HCT116 (cell line): ENCODE data around the gene BRSK2. TPM values are rescaled to one million over a fixed set of nuclear protein-coding genes. Genes with fewer than 3 reads are reported as not detected.

Experiments used
- ATAC-seq: fragments of 200-7000 bp; cut with Tn5 transposase; 2 replicates; pipeline ENCODE4 v1.9.1; 2020; ENCODE audit warnings: mild to moderate bottlenecking, moderate library complexity
- BruUV-seq: library from RNA; stranded (reverse); fragments of 400-500 nt; replicated peaks from 2 replicates; lab custom pipeline; 2021; lab: Mats Ljungman, UMichigan
- CTCF ChIA-PET: fragments of 300-600 bp; sonication (Branson Sonifier 250); formaldehyde crosslinking; loops from one replicate; lab custom pipeline; 2021; ENCODE audit warnings: antibody characterized with exemption; lab: Charles Lee
- POLR2A ChIA-PET: fragments of 300-600, 350-600 bp; sonication (Branson Sonifier 250); formaldehyde crosslinking; loops from one replicate; lab custom pipeline; 2021; ENCODE audit warnings: antibody characterized with exemption; lab: Charles Lee
- RAD21 ChIA-PET, 2 experiments: fragments of 300-600 bp; sonication (Branson Sonifier 250); formaldehyde crosslinking; loops; one replicate each; lab custom pipeline; 2023; ENCODE audit warnings: low total read pairs in 2 of 2; ENCODE audit not compliant: uncharacterized antibody in 2 of 2, unreplicated experiment in 2 of 2, low non-redundant PET in 1 of 2; lab: Charles Lee
- DNase-seq: peaks from one replicate; pipeline ENCODE4 v3.0.0-alpha.2; 2010; ENCODE audit warnings: low read depth, low spot score
- H2AFZ ChIP-seq: fragments of 200-600 bp; shearing (Covaris generic), sonication (generic); 2 replicates; pipeline ENCODE4 v1.6.1; 2017; ENCODE audit warnings: low read depth, mixed run types, mixed read lengths, antibody characterized with exemption, low read length; ENCODE audit not compliant: poor library complexity, severe bottlenecking
- H3K27ac ChIP-seq: 2 replicates; pipeline ENCODE4 v1.5.1; 2012; ENCODE audit warnings: low read depth, low read length
- H3K27me3 ChIP-seq: fragments of 200-600 bp; sonication (generic); 2 replicates; pipeline ENCODE4 v1.6.1; 2016; ENCODE audit warnings: mixed run types, low read length, mixed read lengths; ENCODE audit not compliant: insufficient read depth
- H3K36me3 ChIP-seq, 2 experiments: fragments of 200-500 bp in 1 of 2; fragments of 200-600 bp in 1 of 2; sonication (Bioruptor generic) in 1 of 2; sonication (generic) in 1 of 2; 2 replicates each; pipeline versions ENCODE4 v1.5.1 to v1.6.1; 2014 to 2016; ENCODE audit warnings: low read length in 2 of 2, inconsistent platforms in 1 of 2, mixed read lengths in 1 of 2, mixed run types in 1 of 2; ENCODE audit not compliant: insufficient read depth in 2 of 2, control insufficient read depth in 1 of 2
- H3K4me1 ChIP-seq, 2 experiments: fragments of 200-600 bp in 1 of 2; sonication (generic) in 1 of 2; 2 replicates each; pipeline versions ENCODE4 v1.5.1 to v1.6.1; 2012 to 2017; ENCODE audit warnings: low read length in 2 of 2, inconsistent platforms in 1 of 2, mild to moderate bottlenecking in 1 of 2, mixed read lengths in 1 of 2, mixed run types in 1 of 2, moderate library complexity in 1 of 2; ENCODE audit not compliant: insufficient read depth in 2 of 2, control insufficient read depth in 1 of 2
- H3K4me2 ChIP-seq: fragments of 200-600 bp; sonication (generic); 2 replicates; pipeline ENCODE4 v1.6.1; 2017; ENCODE audit warnings: mixed run types, low read length, mixed read lengths
- H3K4me3 ChIP-seq, 2 experiments: fragments of 200-600 bp in 1 of 2; sonication (generic) in 1 of 2; replicated peaks in 1 of 2; 2 replicates each; pipeline ENCODE4 v1.5.1; 2011 to 2016; ENCODE audit warnings: low read length in 2 of 2, control low read depth in 1 of 2, low read depth in 1 of 2, mild to moderate bottlenecking in 1 of 2, mixed read lengths in 1 of 2, mixed run types in 1 of 2
- H3K79me2 ChIP-seq: fragments of 200-600 bp; sonication (generic); 2 replicates; pipeline ENCODE4 v1.6.1; 2017; ENCODE audit warnings: mild to moderate bottlenecking, mixed run types, low read length, moderate library complexity, mixed read lengths; ENCODE audit not compliant: insufficient read depth
- H3K9ac ChIP-seq: fragments of 200-600 bp; sonication (generic); 2 replicates; pipeline ENCODE4 v1.6.1; 2016; ENCODE audit warnings: low read length, mixed read lengths
- H3K9me2 ChIP-seq: fragments of 200-600 bp; sonication (generic), shearing (Covaris generic); 2 replicates; pipeline ENCODE4 v1.6.1; 2017; ENCODE audit warnings: mixed run types, mild to moderate bottlenecking, moderate library complexity; ENCODE audit not compliant: insufficient read depth
- H3K9me3 ChIP-seq, 2 experiments: fragments of 200-500 bp in 1 of 2; fragments of 200-600 bp in 1 of 2; sonication (Bioruptor generic) in 1 of 2; sonication (generic) in 1 of 2; 2 replicates each; pipeline ENCODE4 v1.6.1; 2014 to 2017; ENCODE audit warnings: low read length in 2 of 2, mixed read lengths in 2 of 2, inconsistent platforms in 1 of 2, low read depth in 1 of 2, mild to moderate bottlenecking in 1 of 2, mixed run types in 1 of 2, moderate library complexity in 1 of 2; ENCODE audit not compliant: control insufficient read depth in 1 of 2, insufficient read depth in 1 of 2
- H4K20me1 ChIP-seq: fragments of 200-600 bp; sonication (generic), shearing (Covaris generic); 2 replicates; pipeline ENCODE4 v1.6.1; 2017; ENCODE audit warnings: mixed run types, mild to moderate bottlenecking, moderate library complexity; ENCODE audit not compliant: insufficient read depth
- CEBPB ChIP-seq: IDR thresholded peaks from 2 replicates; pipeline ENCODE4 v1.6.1; 2012; ENCODE audit warnings: low read depth
- EZH2 ChIP-seq: fragments of 200-600 bp; sonication (generic); IDR thresholded peaks from 2 replicates; pipeline ENCODE4 v1.6.1; 2017; ENCODE audit warnings: antibody characterized with exemption, mixed run types
- FOSL1 ChIP-seq: IDR thresholded peaks from 2 replicates; pipeline ENCODE4 v1.6.1; 2012; ENCODE audit warnings: low read depth
- POLR2A ChIP-seq: IDR thresholded peaks from 2 replicates; pipeline ENCODE4 v1.7.0; 2011; ENCODE audit warnings: borderline replicate concordance; ENCODE audit not compliant: insufficient read depth, insufficient read length; ENCODE audit errors: extremely low read depth
- POLR2AphosphoS5 ChIP-seq: IDR thresholded peaks from 2 replicates; pipeline ENCODE4 v1.6.1; 2011; ENCODE audit warnings: mild to moderate bottlenecking, low read depth, low read length, moderate library complexity
- TCF7L2 ChIP-seq: IDR thresholded peaks from 2 replicates; pipeline ENCODE4 v1.7.0; 2011; ENCODE audit warnings: borderline replicate concordance, inconsistent platforms; ENCODE audit not compliant: insufficient read depth, insufficient read length; ENCODE audit errors: extremely low read depth
- ZFX ChIP-seq: fragments of 450-650 bp; IDR thresholded peaks from 2 replicates; pipeline ENCODE4 v1.6.1; 2017
- ZNF274 ChIP-seq: fragments of 200-500 bp; sonication (Bioruptor generic); IDR thresholded peaks from 2 replicates; pipeline ENCODE4 v1.6.1; 2014; ENCODE audit warnings: mild to moderate bottlenecking, low read depth, low read length, inconsistent platforms
- intact Hi-C: fragments of 100-400 bp; cut with micrococcal nuclease; formaldehyde crosslinking; loops from 2 replicates; pipeline ENCODE4 v1.10.0; 2022
- total RNA-seq: library from RNA; stranded (reverse); gene quantifications from one replicate; pipeline ENCODE4 v1.2.1, GENCODE V29; 2021; ENCODE audit not compliant: unreplicated experiment
- TF ChIP-seq, protein P1 (sequence below): IDR thresholded peaks from 2 replicates; pipeline ENCODE4 v1.6.1; 2012
- TF ChIP-seq, protein P2 (sequence below): IDR thresholded peaks from 2 replicates; pipeline ENCODE4 v1.6.1; 2012
- TF ChIP-seq, protein P3 (sequence below), 3 experiments: fragments of 200-600 bp in 1 of 3; sonication (generic) in 1 of 3; IDR thresholded peaks in 2 of 3; conservative IDR thresholded peaks in 1 of 3; 2 replicates each; pipeline ENCODE4 v1.5.1; 2012 to 2017; ENCODE audit warnings: low read depth in 2 of 3, low read length in 2 of 3, antibody characterized with exemption in 1 of 3, borderline replicate concordance in 1 of 3, control low read depth in 1 of 3, mild to moderate bottlenecking in 1 of 3, mixed read lengths in 1 of 3, mixed run types in 1 of 3, moderate library complexity in 1 of 3; ENCODE audit not compliant: insufficient read depth in 1 of 3

BRSK2 gene
- total RNA-seq, 1 experiment from 2014 or later, result 14.0 TPM

DNA sequence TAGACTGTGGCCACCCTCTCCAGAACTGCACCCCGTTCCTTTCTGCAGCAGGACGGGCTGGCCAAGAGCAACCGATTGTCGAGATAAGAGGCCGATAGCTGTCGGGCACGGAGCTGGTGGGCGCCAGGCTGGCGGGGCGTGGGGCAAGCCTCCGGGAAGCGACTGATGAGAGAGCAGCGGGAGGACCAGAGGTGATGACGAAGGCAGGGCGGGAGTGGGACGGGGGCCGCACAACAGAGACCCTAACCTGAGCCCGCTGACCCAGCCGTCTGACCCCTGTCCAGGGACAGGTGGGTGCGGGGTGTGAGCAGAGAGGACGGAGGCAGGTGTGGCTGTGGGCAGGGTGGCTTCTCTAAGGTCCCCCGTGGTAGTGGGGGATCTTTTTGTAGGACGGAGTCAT lies 7.3 kb upstream of the BRSK2 start:
- no peaks in the 10 kb centered on the region for H4K20me1 ChIP-seq
- intact Hi-C loops, result no loop called here
- TF ChIP-seq, protein P1, sequence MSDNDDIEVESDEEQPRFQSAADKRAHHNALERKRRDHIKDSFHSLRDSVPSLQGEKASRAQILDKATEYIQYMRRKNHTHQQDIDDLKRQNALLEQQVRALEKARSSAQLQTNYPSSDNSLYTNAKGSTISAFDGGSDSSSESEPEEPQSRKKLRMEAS, result no peak
- TF ChIP-seq CEBPB (no peak), TCF7L2 (no peak), ZFX (no peak), EZH2 (no peak), ZNF274 (no peak)
- no peaks in the 10 kb centered on the region for H3K36me3 ChIP-seq
- H3K4me1 ChIP-seq, result peaks cover 6 to 17% of the 10 kb centered on the region in 2 experiments
- peak overlapping the region; percentile 89 for H3K4me2 ChIP-seq
- ChIA-PET CTCF (no interaction called here), POLR2A (interaction anchor here (0.7 kb wide), 1 partner anchor 120 kb away, joined by 3 read pairs; no protein-coding TSS in a partner anchor), RAD21 (no interaction called here)
- BruUV-seq, result no TSS peak
- H3K9me3 ChIP-seq, result no peaks in the 10 kb centered on the region; a peak in 1 of 4 replicates
- H3K9me2 ChIP-seq, result no peaks in the 10 kb centered on the region
- H3K4me3 ChIP-seq, result peak overlapping the region in 1 of 2 experiments; percentile 60; a peak in 2 of 4 replicates
- H3K27me3 ChIP-seq, result no peaks in the 10 kb centered on the region
- no peak overlapping the region for H2AFZ ChIP-seq
- ATAC-seq (peak; percentile 33; the same call in 1 of the 2 replicates), DNase-seq (no peak)
- no peaks in the 10 kb centered on the region for H3K79me2 ChIP-seq
- peak overlapping the region; percentile 61 for H3K9ac ChIP-seq
- peak overlapping the region; percentile 69; the same call in 1 of the 2 replicates for H3K27ac ChIP-seq

DNA sequence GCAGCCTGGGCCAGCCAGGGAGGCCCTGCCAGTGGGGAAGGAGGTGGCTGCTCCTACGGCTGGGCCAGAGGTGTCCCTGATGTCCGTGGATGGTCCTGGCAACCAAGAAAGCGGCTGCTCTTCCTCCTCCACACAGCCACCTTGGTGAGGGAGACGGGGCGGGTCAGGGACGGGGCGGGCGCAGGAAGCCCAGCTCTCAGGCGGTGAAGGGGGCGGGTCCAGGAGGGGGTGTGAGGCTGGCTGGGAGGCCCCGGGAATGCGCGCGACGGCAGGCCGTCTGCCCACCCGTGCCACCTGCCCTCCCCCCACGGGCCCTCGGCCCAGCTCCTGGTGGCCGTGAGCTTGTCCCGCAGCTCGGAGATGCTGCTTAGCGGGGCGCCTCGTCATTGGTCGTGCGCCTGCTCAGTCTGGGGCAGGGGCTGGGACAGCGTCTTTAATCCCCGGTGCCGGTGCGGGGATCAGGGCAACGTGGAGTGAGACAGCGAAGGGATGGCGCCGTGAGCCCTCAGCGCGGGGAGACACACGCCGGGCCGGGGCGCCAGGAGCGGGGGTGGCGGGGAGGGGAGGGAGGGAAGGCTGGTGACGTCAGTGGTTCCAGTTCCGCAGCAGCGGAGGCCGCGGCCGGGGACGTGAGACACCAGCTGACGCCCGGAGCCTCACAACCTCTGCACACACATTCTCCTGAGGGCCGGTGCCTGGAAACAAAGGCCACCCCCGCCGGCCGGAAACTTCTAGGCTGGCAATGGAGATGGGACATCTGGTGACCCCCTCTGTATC lies 6.7 kb upstream of the BRSK2 start:
- Histone ChIP-seq H3K79me2 (no peaks in the 10 kb centered on the region), H3K9ac (peak overlapping the region; percentile 61), H3K9me3 (no peaks in the 10 kb centered on the region; a peak in 1 of 4 replicates), H4K20me1 (no peaks in the 10 kb centered on the region), H3K27ac (peak overlapping the region; percentile 69), H3K27me3 (no peaks in the 10 kb centered on the region), H3K4me3 (peak overlapping the region; percentile 47 to 60), H3K36me3 (no peaks in the 10 kb centered on the region), H3K4me2 (peak overlapping the region; percentile 89), H3K9me2 (no peaks in the 10 kb centered on the region), H2AFZ (peak overlapping the region; percentile 74), H3K4me1 (peaks cover 6 to 17% of the 10 kb centered on the region in 2 experiments)
- ATAC-seq (peak; percentile 93), DNase-seq (peak; percentile 31)
- BruUV-seq, result no TSS peak
- intact Hi-C loops, result no loop called here
- TF ChIP-seq POLR2AphosphoS5 (peak; percentile 42), ZFX (peak; percentile 40; the same call in 1 of the 2 replicates), POLR2A (peak; percentile 51), FOSL1 (no peak)
- TF ChIP-seq, protein P1, result no peak; the same call in 1 of the 2 replicates
- TF ChIP-seq, protein P2, sequence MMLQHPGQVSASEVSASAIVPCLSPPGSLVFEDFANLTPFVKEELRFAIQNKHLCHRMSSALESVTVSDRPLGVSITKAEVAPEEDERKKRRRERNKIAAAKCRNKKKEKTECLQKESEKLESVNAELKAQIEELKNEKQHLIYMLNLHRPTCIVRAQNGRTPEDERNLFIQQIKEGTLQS, result no peak
- TF ChIP-seq, protein P3, sequence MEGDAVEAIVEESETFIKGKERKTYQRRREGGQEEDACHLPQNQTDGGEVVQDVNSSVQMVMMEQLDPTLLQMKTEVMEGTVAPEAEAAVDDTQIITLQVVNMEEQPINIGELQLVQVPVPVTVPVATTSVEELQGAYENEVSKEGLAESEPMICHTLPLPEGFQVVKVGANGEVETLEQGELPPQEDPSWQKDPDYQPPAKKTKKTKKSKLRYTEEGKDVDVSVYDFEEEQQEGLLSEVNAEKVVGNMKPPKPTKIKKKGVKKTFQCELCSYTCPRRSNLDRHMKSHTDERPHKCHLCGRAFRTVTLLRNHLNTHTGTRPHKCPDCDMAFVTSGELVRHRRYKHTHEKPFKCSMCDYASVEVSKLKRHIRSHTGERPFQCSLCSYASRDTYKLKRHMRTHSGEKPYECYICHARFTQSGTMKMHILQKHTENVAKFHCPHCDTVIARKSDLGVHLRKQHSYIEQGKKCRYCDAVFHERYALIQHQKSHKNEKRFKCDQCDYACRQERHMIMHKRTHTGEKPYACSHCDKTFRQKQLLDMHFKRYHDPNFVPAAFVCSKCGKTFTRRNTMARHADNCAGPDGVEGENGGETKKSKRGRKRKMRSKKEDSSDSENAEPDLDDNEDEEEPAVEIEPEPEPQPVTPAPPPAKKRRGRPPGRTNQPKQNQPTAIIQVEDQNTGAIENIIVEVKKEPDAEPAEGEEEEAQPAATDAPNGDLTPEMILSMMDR (IDR thresholded peaks at IDR 0.05 in 2 of 3, conservative IDR thresholded peaks at IDR 0.05 in 1 of 3; ENCODE audit: borderline replicate concordance in 1 of 3, insufficient read depth in 1 of 3, low read depth in 2 of 3, low read length in 2 of 3), result no peak
- ChIA-PET CTCF (no interaction called here), RAD21 (no interaction called here), POLR2A (interaction anchor here (0.7 kb wide), 1 partner anchor 120 kb away, joined by 3 read pairs; no protein-coding TSS in a partner anchor)
